Stimulated activated naive CD8-positive, alpha-beta T cell treated with anti-CD3 and anti-CD28 coated beads, Interleukin-15, Interleukin-2, amounts not matched to agents 100 ng/mL and 50 ng/mL, for 24 hours (primary cell): ENCODE measurements around the gene GLA.

ENCODE experiments used
- H3K27ac Mint-ChIP-seq: one replicate; pipeline ENCODE4 v1.8.0; 2021; ENCODE audit warnings: mild to moderate bottlenecking, mixed read lengths
- H3K27me3 Mint-ChIP-seq: one replicate; pipeline ENCODE4 v1.8.0; 2021; ENCODE audit warnings: mixed read lengths
- H3K36me3 Mint-ChIP-seq: one replicate; pipeline ENCODE4 v1.8.0; 2021; ENCODE audit warnings: low read depth, mixed read lengths
- H3K4me1 Mint-ChIP-seq: one replicate; pipeline ENCODE4 v1.8.0; 2021; ENCODE audit warnings: low read depth, mixed read lengths
- H3K4me3 Mint-ChIP-seq: one replicate; pipeline ENCODE4 v1.8.0; 2021; ENCODE audit warnings: mild to moderate bottlenecking, mixed read lengths
- H3K9me3 Mint-ChIP-seq: one replicate; pipeline ENCODE4 v1.8.0; 2021; ENCODE audit warnings: mixed read lengths

Gene GLA

GRCh38 chrX:101385795-101386541 lies 21.8 kb downstream of the GLA start, which contains the start of gene BTK:
Gene BTK (minus strand): TSS chrX:101386191. CDS start chrX:101375284, 10,907 bp downstream.
- no peaks in the 10 kb centered on the region for H3K27me3 Mint-ChIP-seq
- peaks cover 2% of the 10 kb centered on the region for H3K36me3 Mint-ChIP-seq
- H3K4me1 Mint-ChIP-seq: peaks cover 11% of the 10 kb centered on the region
- H3K4me3 Mint-ChIP-seq: peak within 1 kb of the TSS; percentile 75
- H3K27ac Mint-ChIP-seq: peak within 1 kb of the TSS; percentile 74
- H3K9me3 Mint-ChIP-seq: no peaks in the 10 kb centered on the region

- Mint-ChIP-seq H3K36me3 (no peaks in the 10 kb centered on the region), H3K4me1 (peaks cover 11% of the 10 kb centered on the region), H3K9me3 (no peaks in the 10 kb centered on the region), H3K27ac (no peak overlapping the region), H3K4me3 (peak overlapping the region; percentile 75), H3K27me3 (no peaks in the 10 kb centered on the region)
These were observed 22.6 kb downstream of the GLA start for GRCh38 chrX:101385026-101385684.

- no peaks in the 10 kb centered on the region for H3K36me3 Mint-ChIP-seq
- H3K4me3 Mint-ChIP-seq: peak overlapping the region; percentile 41
- H3K27ac Mint-ChIP-seq: no peak overlapping the region
- peaks cover 3% of the 10 kb centered on the region for H3K27me3 Mint-ChIP-seq
- no peaks in the 10 kb centered on the region for H3K9me3 Mint-ChIP-seq
- H3K4me1 Mint-ChIP-seq: peaks cover 11% of the 10 kb centered on the region
These were observed 24.0 kb downstream of the GLA start for GRCh38 chrX:101383679-101384205.

- Mint-ChIP-seq H3K4me3 (no peak overlapping the region), H3K27ac (no peak overlapping the region), H3K9me3 (no peaks in the 10 kb centered on the region), H3K27me3 (peaks cover 3% of the 10 kb centered on the region), H3K36me3 (no peaks in the 10 kb centered on the region), H3K4me1 (peaks cover 8% of the 10 kb centered on the region)
These were observed 30.2 kb downstream of the GLA start for GRCh38 chrX:101377547-101377946.

GRCh38 chrX:101370888-101371504 lies 36.7 kb downstream of the GLA start:
- no peaks in the 10 kb centered on the region for H3K9me3 Mint-ChIP-seq
- peaks cover 4% of the 10 kb centered on the region for H3K4me1 Mint-ChIP-seq
- H3K4me3 Mint-ChIP-seq: no peak overlapping the region
- H3K27ac Mint-ChIP-seq: no peak overlapping the region
- no peaks in the 10 kb centered on the region for H3K27me3 Mint-ChIP-seq
- no peaks in the 10 kb centered on the region for H3K36me3 Mint-ChIP-seq

GRCh38 chrX:101369687-101370086 lies 38.0 kb downstream of the GLA start:
- Mint-ChIP-seq H3K27ac (no peak overlapping the region), H3K4me3 (no peak overlapping the region), H3K36me3 (no peaks in the 10 kb centered on the region), H3K9me3 (no peaks in the 10 kb centered on the region), H3K27me3 (no peaks in the 10 kb centered on the region), H3K4me1 (no peaks in the 10 kb centered on the region)

GRCh38 chrX:101368800-101369199 lies 38.9 kb downstream of the GLA start:
- H3K4me3 Mint-ChIP-seq: no peak overlapping the region
- no peak overlapping the region for H3K27ac Mint-ChIP-seq
- H3K4me1 Mint-ChIP-seq: no peaks in the 10 kb centered on the region
- H3K9me3 Mint-ChIP-seq: no peaks in the 10 kb centered on the region
- no peaks in the 10 kb centered on the region for H3K27me3 Mint-ChIP-seq
- H3K36me3 Mint-ChIP-seq: no peaks in the 10 kb centered on the region

GRCh38 chrX:101365301-101365795 lies 42.4 kb downstream of the GLA start:
- Mint-ChIP-seq H3K9me3 (no peaks in the 10 kb centered on the region), H3K27me3 (no peaks in the 10 kb centered on the region), H3K27ac (no peak overlapping the region), H3K36me3 (no peaks in the 10 kb centered on the region), H3K4me3 (no peak overlapping the region), H3K4me1 (no peaks in the 10 kb centered on the region)

- Mint-ChIP-seq H3K4me3 (no peak overlapping the region), H3K36me3 (no peaks in the 10 kb centered on the region), H3K27me3 (no peaks in the 10 kb centered on the region), H3K9me3 (no peaks in the 10 kb centered on the region), H3K27ac (no peak overlapping the region), H3K4me1 (peaks cover 3% of the 10 kb centered on the region)
These were observed 45.0 kb downstream of the GLA start for GRCh38 chrX:101362757-101363156.

- Mint-ChIP-seq H3K9me3 (no peaks in the 10 kb centered on the region), H3K4me3 (no peak overlapping the region), H3K27me3 (no peaks in the 10 kb centered on the region), H3K36me3 (no peaks in the 10 kb centered on the region), H3K4me1 (peaks cover 3% of the 10 kb centered on the region), H3K27ac (no peak overlapping the region)
These were observed 45.6 kb downstream of the GLA start for GRCh38 chrX:101362116-101362515.

- Mint-ChIP-seq H3K36me3 (no peaks in the 10 kb centered on the region), H3K27me3 (no peaks in the 10 kb centered on the region), H3K9me3 (no peaks in the 10 kb centered on the region), H3K4me1 (peaks cover 3% of the 10 kb centered on the region), H3K27ac (no peak overlapping the region), H3K4me3 (no peak overlapping the region)
These were observed 47.3 kb downstream of the GLA start for GRCh38 chrX:101360390-101360789.

GRCh38 chrX:101359966-101360365 lies 47.8 kb downstream of the GLA start:
- H3K4me3 Mint-ChIP-seq: no peak overlapping the region
- H3K36me3 Mint-ChIP-seq: no peaks in the 10 kb centered on the region
- no peak overlapping the region for H3K27ac Mint-ChIP-seq
- no peaks in the 10 kb centered on the region for H3K9me3 Mint-ChIP-seq
- H3K27me3 Mint-ChIP-seq: no peaks in the 10 kb centered on the region
- peaks cover 3% of the 10 kb centered on the region for H3K4me1 Mint-ChIP-seq

GRCh38 chrX:101357166-101357795 lies 50.4 kb downstream of the GLA start:
- Mint-ChIP-seq H3K27ac (no peak overlapping the region), H3K27me3 (no peaks in the 10 kb centered on the region)

GRCh38 chrX:101349193-101349562 lies 58.5 kb downstream of the GLA start:
- peaks cover 22% of the 10 kb centered on the region for H3K36me3 Mint-ChIP-seq
- H3K4me3 Mint-ChIP-seq: peak overlapping the region; percentile 90
- no peaks in the 10 kb centered on the region for H3K9me3 Mint-ChIP-seq

More at GRCh38 chrX:101357166-101357795, 50.4 kb downstream of the GLA start:
- Mint-ChIP-seq H3K4me3 (no peak overlapping the region), H3K4me1 (peaks cover 3% of the 10 kb centered on the region), H3K36me3 (no peaks in the 10 kb centered on the region), H3K9me3 (no peaks in the 10 kb centered on the region)

More at GRCh38 chrX:101349193-101349562, 58.5 kb downstream of the GLA start:
- H3K27ac Mint-ChIP-seq: peak overlapping the region; percentile 93
- H3K27me3 Mint-ChIP-seq: no peaks in the 10 kb centered on the region
- peaks cover 25% of the 10 kb centered on the region for H3K4me1 Mint-ChIP-seq
